Body of pancreas (tissue), 4 donors: Measurements from ENCODE around the gene ZDHHC20.

Experiments used
- CTCF ChIP-seq, 7 experiments: fragments of 450-650 bp in 4 of 7; fragments of 200-600 bp in 3 of 7; sonication (generic) in 3 of 7; IDR thresholded peaks; one replicate each; pipeline ENCODE4 v1.5.1; 2016 to 2019; ENCODE audit warnings: antibody characterized with exemption in 7 of 7
- POLR2A ChIP-seq, 3 donors: fragments of 450-650 bp; IDR thresholded peaks; one replicate each; pipeline ENCODE4 v1.6.1; 2016; ENCODE audit warnings: antibody characterized with exemption in 3 of 3, mild to moderate bottlenecking in 2 of 3

- no peak for TF ChIP-seq CTCF (IDR thresholded peaks at IDR 0.05)
- TF ChIP-seq POLR2A (IDR thresholded peaks at IDR 0.05) = no peak
These were observed 86.6 kb downstream of the ZDHHC20 start for GRCh38 chr13:21372530-21372929.
